Mucosa of rectum (tissue), 2 donors: ENCODE results near the gene NRM.
A peak's percentile ranks its signal among the peaks of the same experiment; 100 is the strongest.
"Not testable (repeated sequence)": the region's sequence is repeated elsewhere in the genome, so short reads cannot be mapped to it uniquely, and the experiment has no call there.

Source experiments
- H3K27ac ChIP-seq, 2 donors: one replicate each; pipeline ENCODE4 v1.7.0; 2013; ENCODE audit warnings: inconsistent platforms in 2 of 2, low read depth in 2 of 2, low read length in 2 of 2
- H3K27me3 ChIP-seq, 2 donors: one replicate each; pipeline ENCODE4 v1.7.0; 2013; ENCODE audit warnings: low read length in 2 of 2; ENCODE audit not compliant: control insufficient read depth in 2 of 2, insufficient read depth in 2 of 2
- H3K36me3 ChIP-seq, 2 donors: one replicate each; pipeline ENCODE4 v1.7.0; 2013; ENCODE audit warnings: low read length in 2 of 2; ENCODE audit not compliant: control insufficient read depth in 2 of 2, insufficient read depth in 2 of 2
- H3K4me1 ChIP-seq, 2 donors: one replicate each; pipeline ENCODE4 v1.7.0; 2013; ENCODE audit warnings: low read length in 2 of 2, mild to moderate bottlenecking in 1 of 2; ENCODE audit not compliant: control insufficient read depth in 2 of 2, insufficient read depth in 2 of 2
- H3K4me3 ChIP-seq, 2 donors: one replicate each; pipeline ENCODE4 v1.7.0; 2013; ENCODE audit warnings: low read length in 2 of 2
- H3K9ac ChIP-seq, 2 donors: one replicate each; pipeline ENCODE4 v1.7.0; 2013; ENCODE audit warnings: low read length in 2 of 2, low read depth in 1 of 2, mild to moderate bottlenecking in 1 of 2
- H3K9me3 ChIP-seq, 2 donors: one replicate each; pipeline ENCODE4 v1.7.0; 2013; ENCODE audit warnings: low read length in 2 of 2; ENCODE audit not compliant: control insufficient read depth in 2 of 2
- donor health status: healthy.
- donor health status: Normal muscosa, but diverticular disease.

NRM gene

DNA sequence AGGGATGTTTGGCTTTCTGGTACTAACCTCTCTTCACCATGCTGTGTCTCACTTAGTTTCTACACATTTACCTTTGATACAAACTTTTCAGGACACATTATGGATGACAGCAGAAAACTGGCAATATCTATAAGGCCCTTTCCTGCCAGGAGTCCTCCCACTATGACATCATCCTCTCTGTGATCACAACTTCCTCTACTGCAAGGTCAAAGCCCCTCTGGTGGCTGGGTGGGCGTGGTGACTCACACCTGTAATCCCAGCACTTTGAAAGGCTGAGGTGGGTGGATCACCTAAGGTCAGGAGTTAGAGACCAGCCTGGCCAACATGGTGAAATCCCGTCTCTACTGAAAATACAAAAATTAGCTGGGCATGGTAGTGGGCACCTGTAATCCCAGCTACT is 24.5 kb downstream of the NRM start:
- H3K4me1 ChIP-seq = not testable (repeated sequence)

DNA sequence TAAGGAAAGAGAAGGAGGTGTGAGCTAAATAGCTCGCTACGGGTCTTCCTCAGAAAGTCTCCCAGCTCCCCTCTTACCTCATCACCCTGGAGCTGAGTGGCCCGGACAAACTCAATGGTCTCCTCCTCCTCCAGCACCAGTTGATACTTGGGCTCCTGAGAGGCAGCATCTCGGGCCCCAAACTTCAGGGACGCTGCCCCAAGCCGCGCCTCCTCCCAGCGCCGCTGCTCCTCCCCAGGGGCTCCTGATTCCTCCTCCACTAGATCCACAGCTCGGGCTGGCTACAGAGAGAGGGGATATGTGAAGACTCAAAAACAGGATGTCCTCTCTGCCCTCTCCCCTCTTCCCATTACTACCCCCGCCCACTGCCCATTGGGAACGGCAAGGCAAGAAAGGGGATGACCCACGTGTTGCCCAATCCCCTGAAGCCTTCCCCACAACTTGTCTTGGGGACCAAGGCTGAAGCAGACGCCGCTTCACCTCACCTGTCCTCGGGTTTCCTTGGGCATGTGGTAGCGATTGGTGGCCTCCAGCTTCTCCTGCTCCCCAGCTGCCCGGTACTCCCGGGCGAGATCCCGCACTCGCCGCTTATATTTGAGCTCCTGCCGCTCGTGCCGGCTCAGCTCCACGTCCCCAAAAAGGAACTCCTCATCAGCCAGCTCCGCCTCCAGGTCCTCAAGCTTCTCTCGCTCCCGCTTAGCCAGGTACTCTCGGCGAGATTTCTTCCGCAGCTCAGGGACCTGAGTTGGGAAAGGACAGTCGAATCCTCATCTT is 25.6 kb downstream of the NRM start:
- Histone ChIP-seq H3K4me3 (no peak overlapping the region), H3K9ac (no peak overlapping the region), H3K4me1 (no peaks in the 10 kb centered on the region), H3K9me3 (no peaks in the 10 kb centered on the region), H3K27me3 (no peaks in the 10 kb centered on the region), H3K36me3 (peaks cover 52 to 67% of the 10 kb centered on the region in 2 donors), H3K27ac (no peak overlapping the region)

More for the DNA sequence above, 24.5 kb downstream of the NRM start:
- not testable (repeated sequence) for H3K27ac ChIP-seq, H3K27me3 ChIP-seq, H3K9me3 ChIP-seq, H3K4me3 ChIP-seq, H3K9ac ChIP-seq
- peaks cover 56 to 71% of the 10 kb centered on the region in 2 donors for H3K36me3 ChIP-seq

DNA sequence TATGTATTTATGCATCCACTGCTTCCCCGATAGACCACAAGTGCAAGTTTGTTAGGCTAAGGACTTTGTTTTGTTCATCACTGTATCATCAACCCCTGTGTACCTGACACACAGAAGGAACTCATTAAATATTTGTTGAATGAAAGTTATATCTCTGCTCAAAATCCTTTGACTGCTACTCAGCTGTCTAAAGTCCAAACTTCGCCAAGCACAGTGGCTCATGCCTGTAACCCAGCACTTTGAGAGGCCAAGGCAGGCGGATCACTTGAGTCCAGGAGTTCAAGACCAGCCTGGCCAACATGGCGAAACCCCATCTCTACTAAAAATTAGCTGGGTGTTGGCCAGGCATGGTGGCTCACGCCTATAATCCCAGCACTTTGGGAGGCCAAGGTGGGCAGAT is 32.9 kb downstream of the NRM start:
- not testable (repeated sequence) for H3K27me3 ChIP-seq, H3K4me1 ChIP-seq, H3K9ac ChIP-seq, H3K4me3 ChIP-seq, H3K9me3 ChIP-seq, H3K27ac ChIP-seq
- peaks cover 78 to 86% of the 10 kb centered on the region in 2 donors for H3K36me3 ChIP-seq

DNA sequence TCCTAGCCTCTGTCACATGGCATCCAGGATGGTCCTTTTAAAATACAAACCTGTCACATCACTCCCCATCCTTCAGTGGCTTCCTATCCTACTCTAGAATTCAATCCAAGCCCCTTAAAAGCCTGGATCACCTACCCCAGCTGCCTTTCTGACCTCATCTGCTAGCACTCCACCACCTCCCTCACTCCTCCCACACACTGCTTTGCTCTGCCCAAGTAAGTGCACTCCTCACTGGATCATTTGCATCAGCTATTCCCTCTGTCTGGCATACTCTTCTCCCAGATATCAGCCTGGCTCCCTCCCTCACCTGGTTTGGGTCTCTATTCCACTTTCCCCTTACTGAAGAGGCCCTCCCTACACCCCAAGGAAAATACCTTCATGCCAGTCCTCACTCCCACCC is 33.3 kb downstream of the NRM start:
- H3K4me3 ChIP-seq = no peak overlapping the region
- H3K4me1 ChIP-seq = peaks cover 0 to 3% of the 10 kb centered on the region in 2 donors
- H3K9me3 ChIP-seq = no peaks in the 10 kb centered on the region
- H3K36me3 ChIP-seq = peaks cover 78 to 86% of the 10 kb centered on the region in 2 donors
- H3K27me3 ChIP-seq = no peaks in the 10 kb centered on the region
- no peak overlapping the region for H3K9ac ChIP-seq
- H3K27ac ChIP-seq = no peak overlapping the region

DNA sequence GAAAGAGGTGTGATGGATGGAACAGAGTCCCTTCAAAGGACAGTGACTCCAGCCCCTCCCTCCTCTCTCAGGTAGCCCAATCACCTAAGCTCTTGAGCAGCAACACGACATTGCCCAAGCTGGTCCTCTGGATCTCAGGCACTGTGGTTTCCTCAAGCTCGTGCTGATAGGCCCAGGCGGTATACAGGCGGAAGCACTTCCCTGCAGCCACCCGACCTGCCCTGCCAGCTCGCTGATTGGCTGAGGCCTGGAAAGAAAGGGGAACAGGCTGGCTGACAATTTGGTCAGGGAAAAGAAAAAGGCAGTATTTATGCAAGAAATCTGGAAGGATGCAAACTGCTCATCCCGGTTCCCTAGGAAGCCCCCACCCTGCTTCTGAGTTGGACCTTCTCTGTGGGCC is 34.3 kb downstream of the NRM start:
- Histone ChIP-seq H3K4me1 (peaks cover 0 to 5% of the 10 kb centered on the region in 2 donors), H3K9me3 (no peaks in the 10 kb centered on the region), H3K9ac (no peak overlapping the region), H3K4me3 (no peak overlapping the region), H3K36me3 (peaks cover 78 to 86% of the 10 kb centered on the region in 2 donors), H3K27ac (no peak overlapping the region), H3K27me3 (no peaks in the 10 kb centered on the region)

DNA sequence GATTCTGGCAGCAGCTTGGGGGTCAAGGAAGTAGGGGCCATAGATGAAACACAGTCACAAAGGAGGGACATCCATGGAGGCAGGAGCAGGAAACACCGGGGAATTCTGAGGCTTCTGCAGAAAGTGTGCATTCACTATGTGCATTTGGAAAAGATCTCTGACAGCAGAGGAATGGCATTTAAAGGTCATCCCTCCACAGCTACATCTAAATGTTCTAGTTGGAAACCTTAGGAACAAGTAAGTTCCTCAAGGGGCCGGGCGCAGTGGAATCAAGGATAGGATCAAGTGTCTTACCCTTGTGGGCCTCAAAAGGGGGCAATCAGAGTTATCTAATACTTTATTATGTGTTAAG is 35.1 kb downstream of the NRM start:
- Histone ChIP-seq H3K4me1 (peaks cover 0 to 5% of the 10 kb centered on the region in 2 donors), H3K4me3 (no peak overlapping the region), H3K9me3 (no peaks in the 10 kb centered on the region), H3K27ac (no peak overlapping the region), H3K9ac (no peak overlapping the region), H3K36me3 (peaks cover 82 to 90% of the 10 kb centered on the region in 2 donors), H3K27me3 (no peaks in the 10 kb centered on the region)

DNA sequence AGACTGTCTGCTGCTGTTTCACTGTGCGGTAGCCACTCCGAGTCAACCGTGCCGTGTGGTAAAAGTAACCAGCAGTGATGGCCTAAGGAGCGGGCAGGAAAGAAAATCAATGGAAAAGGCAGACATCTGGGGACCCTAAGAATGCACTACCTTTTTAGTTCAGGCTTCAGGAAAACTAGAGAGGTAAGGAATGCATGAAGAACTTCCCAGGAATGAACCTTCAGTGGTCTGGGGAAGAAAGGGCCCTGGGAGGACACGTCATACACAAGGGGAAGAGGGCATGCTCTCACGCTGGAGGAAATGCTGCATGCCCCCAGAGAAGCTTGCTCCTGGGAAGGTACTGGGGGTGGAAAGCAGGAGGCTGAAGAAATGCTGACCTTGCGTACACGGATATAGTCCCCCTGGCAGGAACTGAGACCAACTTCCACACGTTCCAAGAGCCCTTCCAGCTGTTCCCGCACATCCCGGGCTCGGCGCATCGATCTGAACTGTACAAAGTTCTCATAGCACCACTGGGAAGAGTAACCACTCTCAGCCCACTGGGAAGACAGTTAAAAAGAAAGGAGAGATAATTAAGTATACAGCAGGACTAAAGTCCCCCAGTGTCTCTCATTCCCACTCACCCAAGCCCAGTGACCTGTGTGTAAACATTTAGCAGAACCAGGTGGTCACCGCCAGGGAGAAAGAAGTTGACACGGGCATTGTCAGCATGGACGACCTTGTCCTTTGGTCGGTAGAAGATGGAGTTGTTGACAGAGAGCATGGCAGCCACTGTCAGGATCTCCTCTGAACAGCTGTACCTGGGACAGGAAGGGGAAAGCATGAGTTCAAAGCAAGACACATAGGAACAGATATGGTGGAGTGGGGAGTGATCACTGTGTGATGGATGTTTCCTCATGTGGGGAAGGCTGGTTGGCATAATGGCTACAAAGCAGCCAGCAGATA is 35.7 kb downstream of the NRM start:
- H3K36me3 ChIP-seq = peaks cover 79 to 88% of the 10 kb centered on the region in 2 donors

DNA sequence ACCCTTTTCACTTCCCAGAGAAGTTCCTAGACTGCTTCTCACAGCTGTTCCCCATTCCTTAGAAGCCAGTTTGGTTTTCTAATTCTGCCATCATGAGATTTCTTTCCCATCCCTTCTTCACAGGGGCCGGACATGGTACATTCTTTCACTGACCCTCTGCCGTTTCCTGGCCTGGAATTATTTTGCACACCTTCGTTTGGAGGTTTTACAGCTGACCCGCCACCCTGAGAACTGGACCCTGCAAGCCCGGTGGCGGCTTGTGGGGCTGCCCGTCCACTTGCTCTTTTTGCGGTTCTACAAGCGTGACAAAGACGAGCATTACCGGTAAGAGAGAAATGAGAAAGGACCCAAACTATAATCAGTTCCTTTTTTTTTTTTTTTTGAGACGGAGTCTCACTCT is 39.6 kb downstream of the NRM start:
- peaks cover 15 to 17% of the 10 kb centered on the region in 2 donors for H3K4me1 ChIP-seq
- H3K36me3 ChIP-seq = peaks cover 48 to 61% of the 10 kb centered on the region in 2 donors
- no peaks in the 10 kb centered on the region for H3K27me3 ChIP-seq
- no peak overlapping the region for H3K9ac ChIP-seq
- no peak overlapping the region for H3K27ac ChIP-seq
- H3K4me3 ChIP-seq = no peak overlapping the region
- H3K9me3 ChIP-seq = no peaks in the 10 kb centered on the region

More for the DNA sequence above, 35.7 kb downstream of the NRM start:
- Histone ChIP-seq H3K27me3 (no peaks in the 10 kb centered on the region), H3K27ac (no peak overlapping the region), H3K4me3 (no peak overlapping the region), H3K9me3 (no peaks in the 10 kb centered on the region), H3K9ac (no peak overlapping the region), H3K4me1 (peaks cover 0 to 5% of the 10 kb centered on the region in 2 donors)

DNA sequence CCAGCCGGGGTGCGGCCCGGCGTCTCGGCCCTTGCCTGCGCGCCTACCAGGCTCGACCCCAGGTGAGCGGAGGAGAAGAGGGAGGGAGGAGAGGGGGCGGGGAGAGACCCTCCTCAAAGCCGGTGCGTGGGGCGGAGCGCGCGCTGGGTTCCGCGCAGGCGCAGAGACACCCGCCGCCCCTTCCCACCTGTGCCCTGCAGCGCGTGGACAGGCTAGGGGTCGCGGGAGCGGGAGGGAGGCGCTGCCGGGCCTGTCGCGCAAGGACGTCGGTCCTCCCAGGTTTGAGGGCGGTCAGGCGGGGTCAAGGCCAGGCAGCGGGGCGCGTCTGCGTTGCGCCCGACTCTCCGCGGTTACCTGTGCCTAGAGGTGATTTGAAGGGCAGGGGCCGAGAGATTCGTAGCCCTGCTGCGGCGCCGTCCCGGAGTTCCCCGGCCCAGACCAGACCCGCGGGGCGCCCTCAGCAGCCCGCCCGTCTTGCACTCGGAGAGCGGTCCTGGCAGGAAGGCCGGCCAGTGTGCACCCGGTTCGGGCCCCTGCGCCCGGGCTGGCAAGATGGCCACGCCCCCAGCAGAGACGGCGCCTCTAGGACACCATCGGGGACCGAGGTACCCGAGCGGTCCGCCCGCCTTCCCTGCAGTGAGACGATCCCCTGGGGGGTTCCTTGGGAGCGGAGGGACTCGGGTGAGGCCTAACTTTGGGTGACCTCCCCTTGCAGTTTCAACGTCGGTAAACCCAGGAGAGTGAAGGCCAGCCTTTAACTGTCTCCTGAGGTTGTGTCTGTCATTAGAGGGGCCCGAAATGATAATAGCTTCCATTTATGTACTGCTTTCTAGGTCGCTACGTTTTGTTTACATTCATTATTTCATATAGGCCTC is 43.3 kb downstream of the NRM start:
- Histone ChIP-seq H3K4me1 (peaks cover 18 to 27% of the 10 kb centered on the region in 2 donors), H3K4me3 (peak overlapping the region; percentile 86), H3K27ac (peak overlapping the region; percentile 99), H3K9me3 (no peaks in the 10 kb centered on the region), H3K27me3 (no peaks in the 10 kb centered on the region), H3K9ac (peak overlapping the region; percentile 94 to 98), H3K36me3 (peaks cover 30 to 40% of the 10 kb centered on the region in 2 donors)
